ENCODE data around the gene C2orf76. TPM values are rescaled to one million over a fixed set of nuclear protein-coding genes. Genes with fewer than 3 reads are reported as not detected.

The C2orf76 gene
- total RNA-seq, 1 donor from 2014 or later = 10.3 TPM

DNA sequence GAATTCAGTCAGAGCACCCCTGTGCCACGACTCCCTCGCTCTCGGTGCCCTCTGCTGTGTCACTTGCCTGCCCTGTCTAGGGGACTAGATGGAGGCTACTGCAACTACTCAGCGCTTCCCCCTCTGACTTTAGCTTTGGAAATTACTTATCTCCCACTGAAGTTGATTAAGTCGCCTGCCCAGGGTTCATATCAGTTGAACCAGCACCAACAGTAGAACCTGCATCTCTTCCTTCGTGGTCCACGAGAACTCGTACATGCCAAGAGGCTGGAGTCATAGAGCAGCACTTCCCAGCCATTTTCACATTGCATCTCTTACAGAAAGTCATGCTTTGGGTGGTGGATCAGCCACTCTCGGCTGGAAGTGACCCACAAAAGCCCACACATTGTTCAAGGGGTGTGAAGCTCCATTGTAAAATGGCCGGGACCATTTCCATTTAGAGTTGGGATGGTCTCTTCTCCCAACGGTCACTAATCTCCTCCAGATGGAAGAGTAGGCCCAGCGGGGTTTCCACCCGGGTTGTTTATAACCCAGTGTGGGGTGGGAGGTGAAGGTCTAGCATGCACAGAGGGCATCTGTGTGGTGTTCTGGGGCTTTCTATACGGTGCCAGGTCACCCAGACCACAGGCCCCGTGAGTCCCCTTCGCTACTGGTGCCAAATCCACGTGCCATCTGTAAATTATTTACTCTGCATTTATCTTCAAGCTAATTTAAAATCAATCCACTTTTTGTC is 105.0 kb downstream of the C2orf76 start:
- peaks cover 1% of the 10 kb centered on the region for H3K27me3 Mint-ChIP-seq (ENCODE audit: insufficient read depth)
- no peak overlapping the region for H3K27ac Mint-ChIP-seq
- intact Hi-C loops (cut with micrococcal nuclease) = loop anchor here (10.0 kb wide), 1 partner anchor 377 kb away; no protein-coding TSS in a partner anchor
- no peak for DNase-seq (ENCODE audit: low spot score)
- no peaks in the 10 kb centered on the region for H3K9me3 Mint-ChIP-seq
- H3K4me3 Mint-ChIP-seq = no peak overlapping the region
- H3K4me1 Mint-ChIP-seq (ENCODE audit: low read depth) = no peaks in the 10 kb centered on the region
- no peaks in the 10 kb centered on the region for H3K36me3 Mint-ChIP-seq (ENCODE audit: low read depth)

DNA sequence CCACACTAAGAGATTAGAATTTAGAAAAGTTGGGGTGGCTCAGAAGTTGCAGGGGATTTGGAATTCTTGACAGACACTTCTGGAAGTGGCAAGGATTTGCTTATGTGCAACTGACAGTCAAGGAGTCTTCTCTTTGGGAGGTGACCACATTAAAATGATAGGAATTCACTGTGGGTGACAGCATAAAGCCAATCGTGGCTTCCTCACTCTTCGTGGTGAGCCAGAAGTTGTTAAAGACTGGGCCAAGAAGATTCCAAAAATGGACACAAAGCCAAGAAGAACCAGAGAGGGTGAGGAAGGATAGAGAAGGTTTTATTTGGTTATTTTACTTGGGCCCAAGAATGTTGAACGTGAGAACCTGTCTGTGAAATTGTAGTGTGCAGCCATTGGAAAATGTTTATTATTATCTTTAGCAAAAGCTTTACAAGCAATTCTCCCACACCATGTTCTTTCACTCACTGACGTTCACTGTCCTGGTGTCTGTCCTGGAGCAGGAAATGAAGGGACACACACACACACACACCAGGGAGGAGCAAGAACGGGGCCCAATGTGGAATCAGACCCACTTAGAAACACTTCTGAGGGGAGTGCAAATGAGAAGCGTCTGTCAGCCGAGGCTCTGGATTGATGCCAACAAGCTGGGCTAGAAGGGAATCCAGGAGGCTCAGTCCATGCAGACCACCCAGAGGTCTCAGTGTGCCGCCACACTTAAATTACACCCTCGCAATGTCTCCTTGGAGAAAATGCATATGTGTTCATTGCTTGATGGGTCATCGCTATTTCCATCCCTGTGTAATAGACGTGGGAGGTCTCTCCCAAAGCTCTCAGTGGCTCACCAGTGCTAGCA is 105.8 kb downstream of the C2orf76 start:
- Mint-ChIP-seq H3K4me1 (ENCODE audit: low read depth) (no peaks in the 10 kb centered on the region), H3K36me3 (ENCODE audit: low read depth) (no peaks in the 10 kb centered on the region), H3K27ac (no peak overlapping the region), H3K27me3 (ENCODE audit: insufficient read depth) (no peaks in the 10 kb centered on the region), H3K9me3 (no peaks in the 10 kb centered on the region), H3K4me3 (no peak overlapping the region)
- no peak for DNase-seq (ENCODE audit: low spot score)
- intact Hi-C loops (cut with micrococcal nuclease) = loop anchor here (10.0 kb wide), 1 partner anchor 376 kb away; no protein-coding TSS in a partner anchor

DNA sequence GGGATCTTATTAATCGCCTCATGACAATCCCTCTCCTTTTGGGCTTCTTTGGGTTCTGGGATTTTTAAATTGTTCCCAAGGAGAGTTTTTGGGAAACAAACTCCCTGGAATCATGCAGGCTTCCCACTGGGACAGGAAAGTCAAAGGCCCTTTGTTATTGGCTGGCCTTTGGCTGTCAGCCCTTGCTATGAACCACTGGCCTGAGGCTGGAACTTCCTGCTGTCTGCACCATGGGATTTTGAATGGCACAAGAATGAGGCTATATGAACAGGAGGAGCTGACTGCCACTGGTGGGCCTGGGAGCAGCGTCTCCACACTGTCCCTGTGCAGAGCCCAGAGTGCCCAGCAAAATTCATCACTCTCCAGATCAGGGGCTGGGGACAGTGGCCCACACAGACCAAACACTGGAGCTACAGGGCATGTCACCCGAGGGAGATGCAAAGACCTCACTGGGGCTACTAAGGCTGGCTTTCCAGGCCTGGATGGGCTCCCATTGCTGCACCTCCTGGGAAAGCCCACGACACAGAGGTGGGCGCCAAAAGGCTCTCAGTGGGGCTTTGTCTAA is 107.3 kb downstream of the C2orf76 start:
- intact Hi-C loops (cut with micrococcal nuclease) = no loop called here
- H3K36me3 Mint-ChIP-seq (ENCODE audit: low read depth) = no peaks in the 10 kb centered on the region
- H3K9me3 Mint-ChIP-seq = no peaks in the 10 kb centered on the region
- DNase-seq (ENCODE audit: low spot score) = no peak
- H3K27me3 Mint-ChIP-seq (ENCODE audit: insufficient read depth) = no peaks in the 10 kb centered on the region
- no peak overlapping the region for H3K27ac Mint-ChIP-seq
- no peaks in the 10 kb centered on the region for H3K4me1 Mint-ChIP-seq (ENCODE audit: low read depth)
- no peak overlapping the region for H3K4me3 Mint-ChIP-seq

DNA sequence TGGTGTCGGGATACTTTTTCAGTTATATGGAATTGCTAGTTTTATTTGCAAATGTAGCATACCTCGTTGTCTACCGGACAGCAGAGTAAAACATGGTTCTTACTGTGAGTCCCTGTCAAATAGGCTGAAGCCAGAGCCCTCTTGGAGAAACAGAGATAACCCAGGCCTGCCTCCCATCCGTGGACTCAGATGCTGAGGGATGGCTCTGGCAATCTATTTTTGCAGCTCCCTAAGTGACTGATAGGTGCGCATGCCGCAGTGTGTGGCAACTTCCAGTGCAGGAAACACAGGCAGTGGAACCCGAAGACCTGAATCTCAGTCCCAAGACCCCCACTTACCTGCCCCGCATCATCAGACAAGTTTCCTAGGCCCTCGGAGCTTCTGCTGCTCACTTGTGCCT is 109.4 kb downstream of the C2orf76 start:
- Mint-ChIP-seq H3K27me3 (ENCODE audit: insufficient read depth) (no peaks in the 10 kb centered on the region), H3K36me3 (ENCODE audit: low read depth) (no peaks in the 10 kb centered on the region), H3K4me1 (ENCODE audit: low read depth) (no peaks in the 10 kb centered on the region), H3K4me3 (no peak overlapping the region), H3K9me3 (no peaks in the 10 kb centered on the region), H3K27ac (no peak overlapping the region)
- intact Hi-C loops (cut with micrococcal nuclease) = no loop called here
- no peak for DNase-seq (ENCODE audit: low spot score)

DNA sequence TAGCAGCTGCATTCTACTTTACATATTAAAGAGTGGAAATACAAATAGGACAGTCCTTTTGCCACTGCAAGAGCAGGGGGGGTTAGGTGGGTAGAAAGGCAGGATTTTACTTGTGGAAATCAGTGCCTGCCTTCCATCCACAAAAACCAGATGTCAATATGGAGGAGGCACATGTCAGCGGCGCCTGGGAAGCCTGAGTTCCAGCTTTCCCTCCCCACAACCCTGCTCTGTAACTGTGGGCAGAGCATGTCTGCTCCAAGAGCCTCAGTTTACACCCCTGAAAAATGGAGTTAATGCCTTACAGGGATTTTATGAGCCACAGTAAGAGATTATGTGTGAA is 110.1 kb downstream of the C2orf76 start:
- Mint-ChIP-seq H3K36me3 (ENCODE audit: low read depth) (no peaks in the 10 kb centered on the region), H3K27me3 (ENCODE audit: insufficient read depth) (no peaks in the 10 kb centered on the region), H3K4me1 (ENCODE audit: low read depth) (no peaks in the 10 kb centered on the region), H3K4me3 (no peak overlapping the region), H3K9me3 (no peaks in the 10 kb centered on the region), H3K27ac (no peak overlapping the region)
- intact Hi-C loops (cut with micrococcal nuclease) = no loop called here
- no peak for DNase-seq (ENCODE audit: low spot score)

DNA sequence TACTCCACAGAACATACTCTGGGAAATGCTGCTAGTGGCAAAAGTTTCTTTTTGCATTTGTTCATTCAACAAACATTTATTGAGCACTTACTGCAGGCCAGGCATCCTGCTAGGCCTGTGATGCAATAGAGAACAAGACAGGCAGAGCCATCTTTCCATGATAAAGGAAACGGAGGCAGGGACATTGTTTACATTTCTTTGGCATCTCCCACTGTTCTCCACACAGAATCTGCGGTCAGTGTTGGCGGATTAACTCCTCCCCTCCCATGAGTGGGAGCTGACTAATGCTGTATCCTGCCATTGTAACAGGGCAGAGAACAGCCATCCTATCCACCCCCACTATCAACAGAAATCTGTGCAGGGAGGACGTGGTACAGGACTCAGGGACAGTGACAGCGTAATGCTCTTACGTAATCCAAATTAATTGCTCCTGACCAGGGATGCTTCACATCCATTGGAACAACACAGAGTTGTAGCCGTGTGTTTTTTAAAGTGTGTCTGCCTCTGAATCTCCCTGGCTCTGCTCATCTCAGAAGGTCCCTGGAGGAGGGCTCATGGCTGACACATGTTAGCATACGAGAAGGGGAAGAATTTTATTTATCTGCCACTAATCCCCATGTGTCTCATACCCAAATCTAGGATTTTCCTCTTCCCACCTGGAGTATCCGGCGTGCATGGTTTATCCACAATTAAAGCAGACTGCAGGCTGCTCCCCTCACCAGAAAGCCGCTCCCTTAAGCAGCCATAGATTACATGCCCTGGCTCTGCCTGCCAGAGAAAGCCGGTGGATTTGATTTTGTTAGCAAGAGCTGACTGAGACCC is 110.7 kb downstream of the C2orf76 start:
- no peak for DNase-seq (ENCODE audit: low spot score)

DNA sequence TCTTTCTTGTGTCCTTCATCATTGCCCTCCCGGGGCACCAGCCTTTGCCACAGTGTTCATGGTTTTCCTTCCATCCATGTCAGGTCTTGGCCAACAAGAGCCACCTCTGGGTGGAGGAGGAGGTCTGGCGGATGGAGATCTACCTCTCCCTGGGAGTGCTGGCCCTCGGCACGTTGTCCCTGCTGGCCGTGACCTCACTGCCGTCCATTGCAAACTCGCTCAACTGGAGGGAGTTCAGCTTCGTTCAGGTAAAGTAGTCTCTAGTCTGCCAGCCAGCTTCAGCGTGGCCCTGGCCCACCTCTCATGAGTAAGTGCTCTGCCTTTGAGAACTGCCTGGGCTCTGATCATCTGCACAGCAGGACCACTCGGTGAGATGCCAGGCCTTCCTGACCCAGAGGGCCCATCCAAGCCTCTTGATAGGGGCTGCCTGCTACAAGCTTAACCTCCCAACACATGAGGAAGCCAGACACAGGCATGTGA is 112.0 kb downstream of the C2orf76 start:
- Mint-ChIP-seq H3K9me3 (no peaks in the 10 kb centered on the region), H3K27me3 (ENCODE audit: insufficient read depth) (no peaks in the 10 kb centered on the region), H3K4me1 (ENCODE audit: low read depth) (no peaks in the 10 kb centered on the region), H3K27ac (no peak overlapping the region), H3K4me3 (no peak overlapping the region), H3K36me3 (ENCODE audit: low read depth) (no peaks in the 10 kb centered on the region)
- intact Hi-C loops (cut with micrococcal nuclease) = no loop called here
- no peak for DNase-seq (ENCODE audit: low spot score)

More for the DNA sequence above, 110.7 kb downstream of the C2orf76 start:
- H3K27me3 Mint-ChIP-seq (ENCODE audit: insufficient read depth) = no peaks in the 10 kb centered on the region
- no peaks in the 10 kb centered on the region for H3K36me3 Mint-ChIP-seq (ENCODE audit: low read depth)
- H3K4me1 Mint-ChIP-seq (ENCODE audit: low read depth) = no peaks in the 10 kb centered on the region
- no peak overlapping the region for H3K4me3 Mint-ChIP-seq
- intact Hi-C loops (cut with micrococcal nuclease) = no loop called here
- no peak overlapping the region for H3K27ac Mint-ChIP-seq
- H3K9me3 Mint-ChIP-seq = no peaks in the 10 kb centered on the region

DNA sequence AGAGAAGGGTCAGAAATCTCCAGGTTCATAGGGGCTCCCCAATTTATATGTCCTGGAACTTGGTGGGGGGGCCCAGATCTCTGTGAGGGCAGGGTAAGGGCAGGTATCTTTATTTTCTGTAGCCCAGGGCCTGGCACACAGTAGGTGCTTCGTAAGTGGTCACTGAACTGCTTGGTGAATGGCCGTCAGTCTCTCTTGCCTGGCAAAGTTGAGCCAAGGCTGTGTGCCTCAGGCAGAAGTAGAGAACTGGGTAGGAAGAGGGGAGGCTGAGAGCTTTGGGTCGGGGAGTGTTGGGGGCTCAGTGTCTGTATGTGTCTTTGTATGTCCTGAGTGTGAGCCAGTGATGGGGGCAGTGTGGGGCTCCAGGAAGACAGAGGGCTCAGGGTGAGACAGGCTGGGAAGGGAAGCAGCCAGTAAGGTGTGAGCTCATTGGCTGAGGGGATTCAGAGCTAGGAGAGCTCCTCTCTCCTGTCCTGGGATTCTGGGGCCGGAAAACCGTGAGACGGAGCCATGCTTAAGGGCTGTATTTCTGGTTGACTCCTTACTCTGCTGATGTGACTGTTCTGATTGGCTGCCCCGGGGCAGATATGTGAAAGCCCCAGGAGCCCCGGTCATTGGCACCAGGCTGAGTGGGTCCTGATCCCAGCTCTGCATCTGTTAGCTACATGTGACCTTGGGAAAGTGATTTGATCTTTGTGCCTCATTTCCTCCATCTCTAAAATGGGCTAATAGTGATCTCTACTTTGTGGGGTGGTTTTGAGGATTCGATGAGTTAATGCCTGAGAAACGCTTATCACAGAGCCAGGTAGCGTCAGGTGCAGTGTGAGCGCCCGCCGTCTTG is 112.7 kb downstream of the C2orf76 start:
- no peak for DNase-seq (ENCODE audit: low spot score)
- intact Hi-C loops (cut with micrococcal nuclease) = no loop called here
- H3K27me3 Mint-ChIP-seq (ENCODE audit: insufficient read depth) = no peaks in the 10 kb centered on the region

DNA sequence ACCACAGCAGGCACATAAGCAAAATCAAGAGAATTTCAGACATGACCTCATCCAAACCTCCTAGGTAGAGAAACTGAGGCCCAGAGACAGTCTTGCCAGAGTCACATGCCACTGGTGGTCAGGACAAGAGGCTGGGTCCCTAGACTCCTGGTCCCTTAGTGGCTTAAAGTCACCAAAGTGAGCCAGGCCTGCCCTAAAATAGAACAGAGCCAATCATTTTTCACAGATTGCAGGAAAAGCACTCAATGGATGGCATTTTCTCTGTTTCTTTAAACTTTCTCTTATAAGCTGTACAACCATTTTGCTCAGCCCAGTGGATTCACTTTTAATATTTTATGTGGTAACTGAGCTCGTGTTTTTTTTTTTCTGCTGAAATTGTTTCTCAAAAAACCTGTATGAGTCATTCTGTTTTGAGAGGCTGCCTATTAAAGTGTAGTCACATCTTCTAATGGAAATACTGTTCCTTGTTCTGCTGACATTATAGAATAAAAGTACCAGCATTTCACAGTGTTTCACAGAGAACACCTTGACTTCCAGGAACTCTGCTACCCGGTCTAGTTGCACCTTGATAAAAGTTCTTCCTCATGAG is 113.4 kb downstream of the C2orf76 start:
- no peaks in the 10 kb centered on the region for H3K27me3 Mint-ChIP-seq (ENCODE audit: insufficient read depth)
- no peaks in the 10 kb centered on the region for H3K9me3 Mint-ChIP-seq
- no peaks in the 10 kb centered on the region for H3K4me1 Mint-ChIP-seq (ENCODE audit: low read depth)
- no peak for DNase-seq (ENCODE audit: low spot score)
- intact Hi-C loops (cut with micrococcal nuclease) = no loop called here
- H3K4me3 Mint-ChIP-seq = no peak overlapping the region
- no peak overlapping the region for H3K27ac Mint-ChIP-seq
- no peaks in the 10 kb centered on the region for H3K36me3 Mint-ChIP-seq (ENCODE audit: low read depth)

More for the DNA sequence above, 112.7 kb downstream of the C2orf76 start:
- Mint-ChIP-seq H3K27ac (no peak overlapping the region), H3K36me3 (ENCODE audit: low read depth) (no peaks in the 10 kb centered on the region), H3K4me3 (no peak overlapping the region), H3K4me1 (ENCODE audit: low read depth) (no peaks in the 10 kb centered on the region), H3K9me3 (no peaks in the 10 kb centered on the region)

All from activated T-helper 1 cell treated with anti-CD3 and anti-CD28 coated beads, Interleukin-12 subunit alpha, Interleukin-12 subunit beta, Interleukin-2, Interleukin-4 antibody, amounts not matched to agents 30 ng/mL and 10 ng/mL and 1 ng/mL, durations not matched to agents 14 hours and 24 hours and 36 hours (primary cell).